ENCODE data around the gene PSENEN.
"Not testable (repeated sequence)": the region's sequence is repeated elsewhere in the genome, so short reads cannot be mapped to it uniquely, and the experiment has no call there.

Gene PSENEN

GRCh38 chr19:35719402-35720162, 25.9 kb upstream of the PSENEN start:
- peak overlapping the region; percentile 86 for H3K4me3 ChIP-seq (ENCODE audit: low read length)
- no peak for DNase-seq (ENCODE audit: low read depth)
- TF ChIP-seq CTCF (IDR thresholded peaks at IDR 0.05; ENCODE audit: insufficient read depth, low read depth, low read length, missing control alignments): no peak

- TF ChIP-seq CTCF (IDR thresholded peaks at IDR 0.05; ENCODE audit: insufficient read depth, low read depth, low read length, missing control alignments): no peak
- no peak for DNase-seq (ENCODE audit: low read depth)
- H3K4me3 ChIP-seq (ENCODE audit: low read length): no peak overlapping the region
Observed at GRCh38 chr19:35720163-35720524, 25.3 kb upstream of the PSENEN start.

- no peak for TF ChIP-seq CTCF (IDR thresholded peaks at IDR 0.05; ENCODE audit: insufficient read depth, low read depth, low read length, missing control alignments)
- H3K4me3 ChIP-seq (ENCODE audit: low read length): no peak overlapping the region
- DNase-seq (ENCODE audit: low read depth): no peak
Observed at GRCh38 chr19:35720648-35721047, 24.8 kb upstream of the PSENEN start.

- no peak overlapping the region for H3K4me3 ChIP-seq (ENCODE audit: low read length)
- no peak for DNase-seq (ENCODE audit: low read depth)
- no peak for TF ChIP-seq CTCF (IDR thresholded peaks at IDR 0.05; ENCODE audit: insufficient read depth, low read depth, low read length, missing control alignments)
Observed at GRCh38 chr19:35721374-35721773, 24.1 kb upstream of the PSENEN start.

- TF ChIP-seq CTCF (IDR thresholded peaks at IDR 0.05; ENCODE audit: insufficient read depth, low read depth, low read length, missing control alignments): no peak
- H3K4me3 ChIP-seq (ENCODE audit: low read length): no peak overlapping the region
- no peak for DNase-seq (ENCODE audit: low read depth)
Observed at GRCh38 chr19:35722461-35722860, 23.0 kb upstream of the PSENEN start.

GRCh38 chr19:35722897-35723296, 22.6 kb upstream of the PSENEN start:
- no peak overlapping the region for H3K4me3 ChIP-seq (ENCODE audit: low read length)
- DNase-seq (ENCODE audit: low read depth): no peak
- TF ChIP-seq CTCF (IDR thresholded peaks at IDR 0.05; ENCODE audit: insufficient read depth, low read depth, low read length, missing control alignments): no peak

GRCh38 chr19:35723671-35724070, 21.8 kb upstream of the PSENEN start:
- DNase-seq (ENCODE audit: low read depth): no peak
- no peak overlapping the region for H3K4me3 ChIP-seq (ENCODE audit: low read length)
- no peak for TF ChIP-seq CTCF (IDR thresholded peaks at IDR 0.05; ENCODE audit: insufficient read depth, low read depth, low read length, missing control alignments)

- not testable (repeated sequence) for DNase-seq (ENCODE audit: low read depth); H3K4me3 ChIP-seq (ENCODE audit: low read length)
Observed at GRCh38 chr19:35724132-35724531, 21.3 kb upstream of the PSENEN start.

Data from epithelial cell of esophagus (primary cell).